Measurements from ENCODE around the gene DHX35.

- TF ChIP-seq POLR2A (IDR thresholded peaks at IDR 0.05) (no peak), CTCF (IDR thresholded peaks at IDR 0.05) (no peak)
Observed at GRCh38 chr20:38995536-38996044, 33.4 kb downstream of the DHX35 start.

Measured in esophagus squamous epithelium (tissue), 4 donors.